HepG2 (cell line): ENCODE data around the gene TMEM139. TPM values are rescaled to one million over a fixed set of nuclear protein-coding genes. Genes with fewer than 3 reads are reported as not detected.

Source experiments
- BRD4 ChIP-seq: sonication (generic); formaldehyde crosslinking; IDR thresholded peaks from 2 replicates; pipeline ENCODE4 v1.4.0; 2020; ENCODE audit warnings: missing genetic modification reagents
- FOXK2 ChIP-seq: fragments of 450-650 bp; IDR thresholded peaks from 2 replicates; pipeline ENCODE4 v1.6.1; 2016
- GABPB1 ChIP-seq: IDR thresholded peaks from 2 replicates; pipeline ENCODE4 v1.6.1; 2016; ENCODE audit warnings: mild to moderate bottlenecking, missing genetic modification reagents, moderate library complexity, missing compliant biosample characterization
- MLXIP ChIP-seq: sonication (generic); formaldehyde crosslinking; IDR thresholded peaks from 2 replicates; pipeline ENCODE4 v1.9.0; 2021; ENCODE audit warnings: missing genetic modification reagents, borderline replicate concordance
- MXI1 ChIP-seq: IDR thresholded peaks from 3 replicates; pipeline ENCODE4 v1.6.1; 2012; ENCODE audit warnings: low read depth, low read length, inconsistent platforms, borderline replicate concordance
- MZF1 ChIP-seq: sonication (generic); formaldehyde crosslinking; IDR thresholded peaks from 2 replicates; pipeline ENCODE4 v1.8.1; 2023; ENCODE audit warnings: mild to moderate bottlenecking, missing genetic modification reagents, borderline replicate concordance
- NFATC3 ChIP-seq: sonication (generic); formaldehyde crosslinking; IDR thresholded peaks from 2 replicates; pipeline ENCODE4 v1.5.1; 2020; ENCODE audit warnings: mild to moderate bottlenecking, missing genetic modification reagents
- NR2F6 ChIP-seq, 2 experiments: IDR thresholded peaks; 2 replicates each; pipeline ENCODE4 v1.6.1; 2016; ENCODE audit warnings: antibody characterized with exemption in 1 of 2, mild to moderate bottlenecking in 1 of 2
- PITX1 ChIP-seq: sonication (generic); formaldehyde crosslinking; IDR thresholded peaks from 2 replicates; pipeline ENCODE4 v1.5.1; 2020; ENCODE audit warnings: mild to moderate bottlenecking, missing genetic modification reagents
- POLR2AphosphoS5 ChIP-seq: IDR thresholded peaks from 2 replicates; pipeline ENCODE4 v1.6.1; 2012; ENCODE audit warnings: low read depth, low read length
- POLR2G ChIP-seq: fragments of 200-400 bp; formaldehyde crosslinking; IDR thresholded peaks from 2 replicates; pipeline ENCODE4 v1.6.1; 2018; ENCODE audit warnings: mild to moderate bottlenecking, low read depth, low read length, moderate library complexity
- RARA ChIP-seq: IDR thresholded peaks from 2 replicates; pipeline ENCODE4 v1.6.1; 2016; ENCODE audit warnings: missing genetic modification reagents, missing compliant biosample characterization
- XBP1 ChIP-seq: sonication (generic); formaldehyde crosslinking; IDR thresholded peaks from 2 replicates; pipeline ENCODE4 v1.5.0; 2020; ENCODE audit warnings: missing genetic modification reagents
- YEATS2 ChIP-seq: sonication (generic); formaldehyde crosslinking; IDR thresholded peaks from 2 replicates; pipeline ENCODE4 v1.4.0; 2020; ENCODE audit warnings: missing genetic modification reagents, borderline replicate concordance
- ZBTB43 ChIP-seq: sonication (generic); formaldehyde crosslinking; conservative IDR thresholded peaks from 2 replicates; pipeline ENCODE4 v1.4.0; 2020; ENCODE audit warnings: missing genetic modification reagents
- ZNF329 ChIP-seq: sonication (generic); formaldehyde crosslinking; IDR thresholded peaks from 2 replicates; pipeline ENCODE4 v1.9.0; 2021; ENCODE audit warnings: low read depth, mild to moderate bottlenecking, missing genetic modification reagents
- ZNF563 ChIP-seq: sonication (generic); formaldehyde crosslinking; IDR thresholded peaks from 2 replicates; pipeline ENCODE4 v1.8.0; 2022; ENCODE audit warnings: mild to moderate bottlenecking, moderate library complexity, missing genetic modification reagents
- ZNF781 ChIP-seq: sonication (generic); formaldehyde crosslinking; IDR thresholded peaks from 2 replicates; pipeline ENCODE4 v1.5.1; 2020; ENCODE audit warnings: borderline replicate concordance, mild to moderate bottlenecking, missing genetic modification reagents; ENCODE audit errors: not compliant biosample characterization
- polyA plus RNA-seq, 8 experiments: library from polyadenylated mRNA; depleted of rRNA in 3 of 8; stranded (reverse) in 7 of 8; unstranded in 1 of 8; fragments of >200 nt; fragmentation: Illumina TruSeq in 4 of 8; extraction: Trizol in 4 of 8; gene quantifications; 2 replicates each; pipeline versions ENCODE4 v1.2.1 to v1.2.3, GENCODE V29; 2011 to 2016; ENCODE audit warnings: low read depth in 4 of 8, missing spikeins in 1 of 8, mixed read lengths in 1 of 8; ENCODE audit not compliant: insufficient read depth in 1 of 8
- total RNA-seq, 5 experiments: library from RNA; depleted of rRNA; stranded (reverse); fragments of >200 nt; fragmentation: Illumina TruSeq; extraction: Trizol; gene quantifications; 2 replicates each; pipeline ENCODE4 v1.2.3, GENCODE V29; 2016; ENCODE audit warnings: low read depth in 1 of 5
- TF ChIP-seq, protein P1 (sequence below): sonication (generic); formaldehyde crosslinking; IDR thresholded peaks from 2 replicates; pipeline ENCODE4 v1.8.0; 2022; ENCODE audit warnings: mild to moderate bottlenecking, missing genetic modification reagents
- TF ChIP-seq, protein P2 (sequence below): sonication (generic); formaldehyde crosslinking; IDR thresholded peaks from 2 replicates; pipeline ENCODE4 v1.4.0; 2020; ENCODE audit warnings: missing genetic modification reagents, mild to moderate bottlenecking, borderline replicate concordance

Gene TMEM139
- total and polyA plus RNA-seq, 2 of the 13 experiments (the other 11 are each of a cell fraction or from before 2014, with no cell fraction given), result 7.9 to 14.0 TPM

DNA sequence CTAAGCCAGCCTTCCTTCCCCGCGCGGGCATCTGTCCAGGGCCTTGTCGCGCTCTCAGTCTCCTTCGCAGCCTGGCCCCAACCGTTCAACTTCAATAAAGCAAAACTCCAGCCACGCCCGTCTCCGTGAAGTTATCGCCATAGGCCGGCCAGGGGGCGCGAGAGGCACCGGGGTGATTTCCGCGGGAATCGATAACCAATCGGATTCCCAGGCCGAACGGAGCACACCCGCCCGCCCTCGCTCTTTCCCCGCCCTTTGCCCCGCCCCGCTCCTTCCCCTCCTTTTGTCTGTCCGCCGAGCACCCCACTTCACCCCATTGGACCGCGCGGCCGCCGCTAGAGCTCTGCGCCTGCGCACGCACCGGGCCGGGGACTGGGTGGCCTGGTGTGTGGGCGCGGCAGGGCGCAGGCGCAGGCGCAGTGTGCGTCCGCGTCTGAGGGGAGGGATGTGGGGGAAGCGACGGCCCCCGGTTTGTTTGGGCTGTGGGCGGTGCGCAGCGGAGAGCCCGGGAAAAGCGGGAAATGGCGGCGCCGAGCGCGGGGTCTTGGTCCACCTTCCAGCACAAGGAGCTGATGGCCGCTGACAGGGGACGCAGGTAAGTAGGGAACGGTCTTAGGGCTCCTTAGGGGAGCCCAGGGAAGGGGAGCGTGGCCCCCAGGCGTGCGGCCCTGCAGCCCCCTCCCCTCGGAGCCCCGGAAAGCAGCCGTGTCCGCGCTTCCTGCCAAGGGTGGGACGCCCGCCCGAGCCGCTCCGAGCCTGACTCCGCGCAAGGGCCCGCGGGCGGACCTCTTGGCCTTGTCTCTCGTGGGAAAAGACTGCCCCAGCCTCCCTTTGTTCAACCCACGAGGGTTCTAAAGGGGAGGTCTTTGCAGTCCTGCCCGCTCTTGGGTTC lies 3.4 kb downstream of the TMEM139 start, which contains the start of gene CASP2 (continued):
- no peak for TF ChIP-seq NR2F6 (IDR thresholded peaks at IDR 0.05)
- peak; percentile 26; the same call in 1 of the 2 replicates for TF ChIP-seq NR2F6 (CRISPR knock-in tag; IDR thresholded peaks at IDR 0.05)
- peak; percentile 85 for TF ChIP-seq POLR2G
- TF ChIP-seq NFATC3, result no peak
- 0 out of 2 replicates have a peak, but pooled peaks have one; percentile 45 for TF ChIP-seq ZNF329 (CRISPR knock-in tag)
- peak; percentile 80; the same call in 1 of the 2 replicates for TF ChIP-seq GABPB1 (CRISPR knock-in tag)
- TF ChIP-seq XBP1, result no peak
- peak; percentile 40; the same call in 1 of the 2 replicates for TF ChIP-seq YEATS2 (CRISPR knock-in tag)
- peak; percentile 76; the same call in 1 of the 3 replicates for TF ChIP-seq MXI1
- TF ChIP-seq MLXIP (CRISPR knock-in tag), result no peak
- TF ChIP-seq, protein P1, sequence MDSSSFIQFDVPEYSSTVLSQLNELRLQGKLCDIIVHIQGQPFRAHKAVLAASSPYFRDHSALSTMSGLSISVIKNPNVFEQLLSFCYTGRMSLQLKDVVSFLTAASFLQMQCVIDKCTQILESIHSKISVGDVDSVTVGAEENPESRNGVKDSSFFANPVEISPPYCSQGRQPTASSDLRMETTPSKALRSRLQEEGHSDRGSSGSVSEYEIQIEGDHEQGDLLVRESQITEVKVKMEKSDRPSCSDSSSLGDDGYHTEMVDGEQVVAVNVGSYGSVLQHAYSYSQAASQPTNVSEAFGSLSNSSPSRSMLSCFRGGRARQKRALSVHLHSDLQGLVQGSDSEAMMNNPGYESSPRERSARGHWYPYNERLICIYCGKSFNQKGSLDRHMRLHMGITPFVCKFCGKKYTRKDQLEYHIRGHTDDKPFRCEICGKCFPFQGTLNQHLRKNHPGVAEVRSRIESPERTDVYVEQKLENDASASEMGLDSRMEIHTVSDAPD (CRISPR knock-in tag), result no peak
- peak; percentile 18; the same call in 1 of the 2 replicates for TF ChIP-seq PITX1 (CRISPR knock-in tag)
- TF ChIP-seq MZF1 (CRISPR knock-in tag), result no peak
- 0 out of 2 replicates have a peak, but pooled peaks have one; percentile 55 for TF ChIP-seq ZNF563 (CRISPR knock-in tag)
- no peak for TF ChIP-seq ZNF781
- TF ChIP-seq POLR2AphosphoS5, result peak; percentile 85
- TF ChIP-seq FOXK2, result no peak
- TF ChIP-seq RARA (CRISPR knock-in tag), result no peak
- TF ChIP-seq BRD4 (CRISPR knock-in tag), result peak; percentile 74; the same call in 1 of the 2 replicates
- TF ChIP-seq, protein P2, sequence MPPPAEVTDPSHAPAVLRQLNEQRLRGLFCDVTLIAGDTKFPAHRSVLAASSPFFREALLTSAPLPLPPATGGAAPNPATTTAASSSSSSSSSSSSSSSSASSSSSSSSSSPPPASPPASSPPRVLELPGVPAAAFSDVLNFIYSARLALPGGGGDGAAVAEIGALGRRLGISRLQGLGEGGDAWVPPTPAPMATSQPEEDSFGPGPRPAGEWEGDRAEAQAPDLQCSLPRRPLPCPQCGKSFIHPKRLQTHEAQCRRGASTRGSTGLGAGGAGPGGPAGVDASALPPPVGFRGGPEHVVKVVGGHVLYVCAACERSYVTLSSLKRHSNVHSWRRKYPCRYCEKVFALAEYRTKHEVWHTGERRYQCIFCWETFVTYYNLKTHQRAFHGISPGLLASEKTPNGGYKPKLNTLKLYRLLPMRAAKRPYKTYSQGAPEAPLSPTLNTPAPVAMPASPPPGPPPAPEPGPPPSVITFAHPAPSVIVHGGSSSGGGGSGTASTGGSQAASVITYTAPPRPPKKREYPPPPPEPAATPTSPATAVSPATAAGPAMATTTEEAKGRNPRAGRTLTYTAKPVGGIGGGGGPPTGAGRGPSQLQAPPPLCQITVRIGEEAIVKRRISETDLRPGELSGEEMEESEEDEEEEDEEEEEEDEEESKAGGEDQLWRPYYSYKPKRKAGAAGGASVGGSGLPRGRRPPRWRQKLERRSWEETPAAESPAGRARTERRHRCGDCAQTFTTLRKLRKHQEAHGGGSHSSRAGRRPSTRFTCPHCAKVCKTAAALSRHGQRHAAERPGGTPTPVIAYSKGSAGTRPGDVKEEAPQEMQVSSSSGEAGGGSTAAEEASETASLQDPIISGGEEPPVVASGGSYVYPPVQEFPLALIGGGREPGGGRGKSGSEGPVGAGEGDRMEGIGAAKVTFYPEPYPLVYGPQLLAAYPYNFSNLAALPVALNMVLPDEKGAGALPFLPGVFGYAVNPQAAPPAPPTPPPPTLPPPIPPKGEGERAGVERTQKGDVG (CRISPR knock-in tag), result peak; percentile 88; the same call in 1 of the 2 replicates
- no peak for TF ChIP-seq ZBTB43 (CRISPR knock-in tag)
